ENCODE results near the gene LRRTM1.

DNA sequence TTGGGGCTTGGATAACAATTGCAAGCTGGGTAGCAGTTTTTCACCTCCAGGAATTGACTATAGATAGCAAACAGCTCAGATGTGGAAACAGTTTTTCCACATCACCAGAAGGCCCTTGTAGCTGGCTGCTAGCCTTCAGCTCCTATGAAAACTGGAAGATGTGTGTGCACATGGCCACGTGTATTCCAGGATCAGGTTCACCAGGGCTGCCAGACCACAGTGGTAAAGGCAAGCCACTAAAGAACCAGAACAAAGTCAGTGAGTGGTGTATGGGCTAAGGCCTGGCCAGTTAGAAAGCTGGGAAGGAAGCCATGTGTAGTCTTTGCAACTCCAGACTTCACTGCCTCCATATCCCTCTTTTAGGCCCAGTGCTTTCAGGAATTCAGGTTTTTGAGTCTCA is 12.9 kb downstream of the LRRTM1 start:
- TF ChIP-seq ZFP3 (CRISPR knock-in tag; IDR thresholded peaks at IDR 0.05) (no peak), ARNTL (CRISPR knock-in tag; IDR thresholded peaks at IDR 0.05; ENCODE audit: borderline replicate concordance, low read depth) (no peak), ZNF8 (CRISPR knock-in tag; IDR thresholded peaks at IDR 0.05) (no peak), OSR1 (CRISPR knock-in tag; IDR thresholded peaks at IDR 0.05) (no peak), ZC3H10 (CRISPR knock-in tag; IDR thresholded peaks at IDR 0.05) (no peak), CSDC2 (CRISPR knock-in tag; IDR thresholded peaks at IDR 0.05) (no peak), ZNF565 (CRISPR knock-in tag; conservative IDR thresholded peaks at IDR 0.05; ENCODE audit: low read depth) (no peak)
- TF ChIP-seq, protein P1, sequence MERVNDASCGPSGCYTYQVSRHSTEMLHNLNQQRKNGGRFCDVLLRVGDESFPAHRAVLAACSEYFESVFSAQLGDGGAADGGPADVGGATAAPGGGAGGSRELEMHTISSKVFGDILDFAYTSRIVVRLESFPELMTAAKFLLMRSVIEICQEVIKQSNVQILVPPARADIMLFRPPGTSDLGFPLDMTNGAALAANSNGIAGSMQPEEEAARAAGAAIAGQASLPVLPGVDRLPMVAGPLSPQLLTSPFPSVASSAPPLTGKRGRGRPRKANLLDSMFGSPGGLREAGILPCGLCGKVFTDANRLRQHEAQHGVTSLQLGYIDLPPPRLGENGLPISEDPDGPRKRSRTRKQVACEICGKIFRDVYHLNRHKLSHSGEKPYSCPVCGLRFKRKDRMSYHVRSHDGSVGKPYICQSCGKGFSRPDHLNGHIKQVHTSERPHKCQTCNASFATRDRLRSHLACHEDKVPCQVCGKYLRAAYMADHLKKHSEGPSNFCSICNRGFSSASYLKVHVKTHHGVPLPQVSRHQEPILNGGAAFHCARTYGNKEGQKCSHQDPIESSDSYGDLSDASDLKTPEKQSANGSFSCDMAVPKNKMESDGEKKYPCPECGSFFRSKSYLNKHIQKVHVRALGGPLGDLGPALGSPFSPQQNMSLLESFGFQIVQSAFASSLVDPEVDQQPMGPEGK (CRISPR knock-in tag; IDR thresholded peaks at IDR 0.05; ENCODE audit: borderline replicate concordance) = no peak
